Esophagus (tissue), 2 donors: ENCODE measurements around the gene RGS9. TPM values are rescaled to one million over a fixed set of nuclear protein-coding genes. Genes with fewer than 3 reads are reported as not detected.

Experiments used
- polyA plus RNA-seq, 2 donors: library from polyadenylated mRNA; stranded (reverse); fragments of 200-250 nt; gene quantifications; one replicate each; pipeline ENCODE4 v1.2.3, GENCODE V29; 2013
- donor health status: healthy with polysubstance abuse.
- donor health status: Bipolar disorder and iron deficiency.

The RGS9 gene
- polyA plus RNA-seq, 2 donors, result 2.0 to 2.2 TPM

Other genes starting within 250 kb of the RGS9 start
- 1 to 10 TPM in 1 of 2 donors, under 1 TPM in 1; 0.89 to 7.2 TPM for gene LRRC37A3, start 217.9 kb upstream of the RGS9 start, polyA plus RNA-seq
- 1 to 10 TPM; 7.1 to 9.2 TPM for gene GNA13, start 80.6 kb upstream of the RGS9 start, polyA plus RNA-seq